ENCODE data around the gene LYSMD2.
A peak's percentile ranks its signal among the peaks of the same experiment; 100 is the strongest.

Gene LYSMD2

DNA sequence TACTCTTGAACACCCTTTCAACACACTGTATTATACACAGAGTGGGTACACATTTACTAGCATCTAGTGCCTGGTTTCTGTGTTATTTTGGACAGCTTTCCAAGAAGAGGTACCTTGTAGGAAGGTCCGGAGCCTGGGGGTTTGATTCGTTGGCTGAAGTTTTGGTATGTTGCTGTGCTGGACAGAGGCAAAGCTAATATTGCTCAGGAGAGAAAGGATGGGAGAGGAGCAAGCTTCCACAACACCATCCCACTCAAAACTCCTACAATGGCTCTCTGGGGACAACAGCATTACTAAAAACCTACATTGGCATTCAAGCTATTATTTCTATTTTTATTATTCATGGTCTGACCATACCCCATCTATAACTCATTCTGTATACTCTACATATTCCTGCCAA, 1.1 kb upstream of the LYSMD2 start:
- H3K9me3 ChIP-seq = no peaks in the 10 kb centered on the region
- peaks cover 0 to 24% (median 13%) of the 10 kb centered on the region in 4 donors for H3K4me1 ChIP-seq
- H3K27me3 ChIP-seq = no peaks in the 10 kb centered on the region
- peak overlapping the region; percentile 75 to 83 for H3K27ac ChIP-seq
- TF ChIP-seq CTCF (IDR thresholded peaks at IDR 0.05) = no peak
- H3K4me3 ChIP-seq = no peak overlapping the region
- DNase-seq = no peak
- intact Hi-C loops (cut with DNase I; ENCODE audit: low total_unique reads) = no loop called here
- no peaks in the 10 kb centered on the region for H3K36me3 ChIP-seq

GRCh38 chr15:51736751-51737521, 519 bp downstream of the LYSMD2 start:
- H3K36me3 ChIP-seq = no peaks in the 10 kb centered on the region
- H3K4me3 ChIP-seq = peak overlapping the region; percentile 74 to 81
- H3K4me1 ChIP-seq = peaks cover 0 to 31% (median 23%) of the 10 kb centered on the region in 4 donors
- no peaks in the 10 kb centered on the region for H3K27me3 ChIP-seq
- DNase-seq = peak; percentile 29 to 73
- intact Hi-C loops (cut with DNase I; ENCODE audit: low total_unique reads) = no loop called here
- TF ChIP-seq CTCF (IDR thresholded peaks at IDR 0.05) = no peak
- no peaks in the 10 kb centered on the region for H3K9me3 ChIP-seq
- H3K27ac ChIP-seq = peak overlapping the region; percentile 75 to 83

- no peaks in the 10 kb centered on the region for H3K36me3 ChIP-seq
- H3K27ac ChIP-seq = peak overlapping the region; percentile 75 to 83
- no peak for TF ChIP-seq CTCF (IDR thresholded peaks at IDR 0.05)
- no peak for DNase-seq
- H3K4me3 ChIP-seq = peak overlapping the region; percentile 74 to 81
- no peaks in the 10 kb centered on the region for H3K9me3 ChIP-seq
- H3K27me3 ChIP-seq = no peaks in the 10 kb centered on the region
- H3K4me1 ChIP-seq = peaks cover 0 to 38% (median 25%) of the 10 kb centered on the region in 4 donors
- intact Hi-C loops (cut with DNase I; ENCODE audit: low total_unique reads) = no loop called here
Measured at GRCh38 chr15:51736069-51736468, 1.4 kb downstream of the LYSMD2 start.

DNA sequence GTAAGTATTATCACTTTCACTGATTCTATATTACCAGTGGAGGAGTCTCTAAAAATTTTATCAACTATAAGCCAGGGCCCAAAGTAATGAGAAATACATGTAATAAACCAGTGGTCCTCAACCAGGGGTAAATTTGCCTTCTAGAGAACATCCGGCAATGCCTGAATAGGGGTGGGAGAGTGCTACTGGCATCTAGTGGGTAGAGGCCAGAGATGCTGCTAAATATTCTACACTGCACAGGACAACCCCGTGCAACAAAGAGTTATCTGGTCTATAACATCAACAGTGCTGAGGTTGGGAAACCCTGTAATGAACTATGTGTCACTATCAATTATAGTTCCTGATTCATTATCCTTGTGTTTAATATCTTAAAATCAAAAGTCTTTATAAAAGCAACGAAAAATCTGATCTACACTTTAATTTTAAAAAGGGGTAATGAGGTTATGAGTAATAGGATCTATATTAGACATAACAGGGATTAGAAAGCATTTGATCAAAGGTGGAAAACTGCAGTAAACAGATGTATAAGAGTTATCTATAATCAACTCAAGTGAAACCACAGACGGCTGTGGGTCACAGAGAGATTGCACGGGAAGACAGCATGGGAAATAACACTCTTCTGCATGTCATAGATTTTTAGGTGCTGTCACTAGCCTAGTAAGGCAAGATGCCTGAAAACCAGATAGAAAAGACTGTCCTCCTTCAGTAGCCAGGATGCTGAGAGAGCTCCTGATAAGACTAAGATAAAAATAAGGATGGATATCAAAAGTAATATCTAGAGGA, 2.0 kb downstream of the LYSMD2 start:
- TF ChIP-seq CTCF (IDR thresholded peaks at IDR 0.05) = no peak
- DNase-seq = no peak
- Histone ChIP-seq H3K36me3 (no peaks in the 10 kb centered on the region), H3K4me3 (no peak overlapping the region), H3K4me1 (peaks cover 0 to 42% (median 29%) of the 10 kb centered on the region in 4 donors), H3K9me3 (no peaks in the 10 kb centered on the region), H3K27ac (peak overlapping the region; percentile 75 to 83), H3K27me3 (no peaks in the 10 kb centered on the region)
- intact Hi-C loops (cut with DNase I; ENCODE audit: low total_unique reads) = no loop called here

- Histone ChIP-seq H3K9me3 (no peaks in the 10 kb centered on the region), H3K4me1 (peaks cover 0 to 34% (median 24%) of the 10 kb centered on the region in 4 donors), H3K27ac (peak overlapping the region; percentile 69 to 70), H3K27me3 (no peaks in the 10 kb centered on the region), H3K4me3 (no peak overlapping the region), H3K36me3 (no peaks in the 10 kb centered on the region)
- DNase-seq = no peak
- no peak for TF ChIP-seq CTCF (IDR thresholded peaks at IDR 0.05)
- intact Hi-C loops (cut with DNase I; ENCODE audit: low total_unique reads) = no loop called here
Measured at GRCh38 chr15:51732646-51733045, 4.8 kb downstream of the LYSMD2 start.
